GM21786 (cell line): ENCODE results near the gene DUXA.
"Not testable (repeated sequence)": the region's sequence is repeated elsewhere in the genome, so short reads cannot be mapped to it uniquely, and the experiment has no call there.

Source experiments
- ATAC-seq: cut with Tn5 transposase; IDR thresholded peaks from one replicate; pipeline ENCODE4 v1.9.1; 2021; ENCODE audit not compliant: unreplicated experiment

The DUXA gene

GRCh38 chr19:57167385-57167784 is at the start of gene DUXA:
DUXA (minus strand) TSS chr19:57167485; CDS start chr19:57167443, 42 bp downstream.
- ATAC-seq, result no peak

- no peak for ATAC-seq
Observed at GRCh38 chr19:57212109-57212508, 44.8 kb upstream of the DUXA start.

- no peak for ATAC-seq
Observed at GRCh38 chr19:57210381-57210780, 43.1 kb upstream of the DUXA start.

- no peak for ATAC-seq
Observed at GRCh38 chr19:57202160-57202559, 34.9 kb upstream of the DUXA start.

GRCh38 chr19:57197874-57198273 is 30.6 kb upstream of the DUXA start:
- ATAC-seq, result not testable (repeated sequence)

GRCh38 chr19:57192993-57193392 is 25.7 kb upstream of the DUXA start:
- no peak for ATAC-seq

GRCh38 chr19:57192077-57192420 is 24.8 kb upstream of the DUXA start:
- no peak for ATAC-seq

GRCh38 chr19:57191141-57192076 is 24.1 kb upstream of the DUXA start, which contains the start of gene ZNF264:
ZNF264 (plus strand) TSS chr19:57191500; CDS start chr19:57191914, 414 bp downstream.
- ATAC-seq, result peak; percentile 95

GRCh38 chr19:57190301-57190700 is 23.0 kb upstream of the DUXA start:
- ATAC-seq, result no peak

- ATAC-seq, result no peak
Observed at GRCh38 chr19:57171551-57172081, 4.3 kb upstream of the DUXA start.

GRCh38 chr19:57165846-57166245 is 1.4 kb downstream of the DUXA start:
- ATAC-seq, result no peak

- ATAC-seq, result no peak
Observed at GRCh38 chr19:57161985-57162539, 5.2 kb downstream of the DUXA start.

GRCh38 chr19:57152921-57153320 is 14.4 kb downstream of the DUXA start:
- no peak for ATAC-seq

GRCh38 chr19:57141699-57142098 is 25.6 kb downstream of the DUXA start:
- no peak for ATAC-seq

GRCh38 chr19:57135797-57136196 is 31.5 kb downstream of the DUXA start:
- no peak for ATAC-seq

- not testable (repeated sequence) for ATAC-seq
Observed at GRCh38 chr19:57127403-57127802, 39.9 kb downstream of the DUXA start.

- ATAC-seq, result no peak
Observed at GRCh38 chr19:57123882-57124281, 43.4 kb downstream of the DUXA start.

GRCh38 chr19:57118848-57119247 is 48.4 kb downstream of the DUXA start:
- no peak for ATAC-seq

- not testable (repeated sequence) for ATAC-seq
Observed at GRCh38 chr19:57113501-57113900, 53.8 kb downstream of the DUXA start.

GRCh38 chr19:57111329-57111644 is 56.0 kb downstream of the DUXA start:
- ATAC-seq, result no peak

GRCh38 chr19:57110592-57111328 is 56.5 kb downstream of the DUXA start:
- ATAC-seq, result no peak
